NCI-H146 treated with DMSO at 0.1 percent for 48 hours (cell line): ENCODE data around the gene ZNF688.

Source experiments
- DNase-seq: peaks from one replicate; lab custom pipeline; 2025; ENCODE audit not compliant: unreplicated experiment; lab: John Stamatoyannopoulos, UW

The ZNF688 gene

DNA sequence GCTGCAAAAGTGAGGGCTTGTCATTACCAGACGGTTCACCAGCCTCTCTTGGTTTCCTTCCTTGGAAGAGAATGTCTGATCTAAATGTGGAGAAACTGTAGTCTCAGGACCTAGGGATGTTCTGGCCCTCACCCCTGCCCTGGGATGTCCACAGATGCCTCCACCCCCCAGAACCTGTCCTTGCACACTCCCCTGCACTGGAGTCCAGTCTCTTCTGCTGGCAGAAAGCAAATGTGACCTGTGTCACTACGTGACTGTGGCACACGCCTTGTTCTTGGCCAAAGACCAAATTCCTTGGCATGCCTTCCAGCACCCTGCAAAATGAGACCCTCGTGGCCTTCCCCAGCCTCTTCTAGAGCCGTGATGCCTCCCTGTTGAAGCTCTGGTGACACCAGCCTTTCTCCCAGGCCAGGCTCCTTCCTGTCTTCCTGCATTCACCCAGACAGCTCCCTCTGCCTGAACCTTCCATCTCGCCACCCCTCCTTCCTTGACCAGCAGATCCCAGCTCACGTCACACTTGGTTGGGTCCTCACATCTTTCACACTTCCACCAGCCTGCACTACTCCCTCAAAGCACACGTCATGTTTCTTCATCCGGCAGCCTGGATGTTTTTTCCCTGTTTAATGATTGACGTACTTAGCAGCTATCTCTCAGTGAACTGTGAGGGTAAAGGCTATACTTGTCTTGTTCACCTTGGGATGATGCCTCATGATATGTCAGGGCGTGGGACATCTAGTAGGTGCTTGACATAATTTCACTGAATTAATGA lies 49.5 kb downstream of the ZNF688 start:
- DNase-seq = no peak

DNA sequence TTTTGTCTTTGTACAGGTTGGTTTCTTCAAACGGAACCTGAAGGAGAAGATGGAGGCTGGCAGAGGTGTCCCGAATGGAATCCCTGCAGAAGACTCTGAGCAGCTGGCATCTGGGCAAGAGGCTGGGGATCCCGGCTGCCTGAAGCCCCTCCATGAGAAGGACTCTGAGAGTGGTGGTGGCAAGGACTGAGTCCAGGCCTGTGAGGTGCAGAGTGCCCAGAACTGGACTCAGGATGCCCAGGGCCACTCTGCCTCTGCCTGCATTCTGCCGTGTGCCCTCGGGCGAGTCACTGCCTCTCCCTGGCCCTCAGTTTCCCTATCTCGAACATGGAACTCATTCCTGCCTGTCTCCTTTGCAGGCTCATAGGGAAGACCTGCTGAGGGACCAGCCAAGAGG lies 50.0 kb downstream of the ZNF688 start:
- DNase-seq = no peak
